NCI-H345 (cell line): ENCODE data around the gene TOM1.
"Not testable (repeated sequence)": the region's sequence is repeated elsewhere in the genome, so short reads cannot be mapped to it uniquely, and the experiment has no call there.

Experiments
- DNase-seq: peaks from one replicate; lab custom pipeline; 2025; lab: John Stamatoyannopoulos, UW

The TOM1 gene

DNA sequence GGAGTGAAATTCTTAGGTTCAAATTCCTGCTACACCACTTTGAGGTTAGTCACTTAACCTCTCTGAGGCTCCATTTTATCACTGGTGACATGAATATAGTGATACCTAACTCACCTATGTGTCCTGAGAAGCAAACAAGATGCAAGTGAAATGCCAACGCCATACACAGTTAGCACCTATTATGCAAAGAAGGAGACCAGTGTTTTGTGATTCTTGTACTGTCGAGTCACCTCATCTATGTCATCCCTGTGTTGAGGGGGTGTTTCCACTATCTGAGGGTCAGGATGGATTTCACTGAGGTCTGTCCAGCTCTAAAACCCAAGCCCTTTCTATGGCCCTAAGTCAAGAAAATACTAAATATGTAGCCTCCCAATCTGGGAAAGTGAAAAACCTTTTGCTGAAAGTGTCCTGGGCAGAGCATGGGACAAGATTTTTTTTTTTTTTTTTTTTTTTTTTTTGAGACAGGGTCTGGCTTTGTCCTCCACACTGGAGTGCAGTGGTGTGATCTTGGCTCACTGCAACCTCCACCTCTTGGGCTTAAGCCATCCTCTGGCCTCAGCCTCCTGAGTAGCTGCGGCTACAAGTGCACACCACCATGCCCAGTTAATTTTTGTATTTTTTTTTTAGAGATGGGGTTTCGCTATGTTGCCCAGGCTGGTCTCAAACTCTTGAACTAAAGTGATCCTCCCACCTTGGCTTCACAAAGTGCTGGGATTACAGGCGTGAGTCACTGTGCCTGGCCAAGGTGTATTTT lies 95.3 kb downstream of the TOM1 start:
- no peak for DNase-seq

DNA sequence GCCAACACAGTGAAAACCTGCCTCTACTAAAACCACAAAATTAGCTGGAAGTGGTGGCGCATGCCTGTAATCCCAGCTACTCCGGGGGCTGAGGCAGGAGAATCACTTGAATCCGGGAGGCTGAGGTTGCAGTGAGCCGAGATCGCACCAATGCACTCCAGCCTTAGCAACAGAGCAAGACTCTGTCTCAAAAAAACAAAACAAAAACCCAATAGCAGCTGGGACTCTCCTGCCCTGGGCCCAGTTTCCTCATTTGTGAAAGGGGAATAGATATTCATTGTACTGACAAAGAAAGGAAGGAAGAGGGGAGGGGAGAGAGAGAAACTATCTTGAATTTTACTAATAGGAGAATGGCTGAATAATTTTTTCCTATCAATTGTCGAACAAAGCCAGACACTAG lies 96.9 kb downstream of the TOM1 start:
- not testable (repeated sequence) for DNase-seq

DNA sequence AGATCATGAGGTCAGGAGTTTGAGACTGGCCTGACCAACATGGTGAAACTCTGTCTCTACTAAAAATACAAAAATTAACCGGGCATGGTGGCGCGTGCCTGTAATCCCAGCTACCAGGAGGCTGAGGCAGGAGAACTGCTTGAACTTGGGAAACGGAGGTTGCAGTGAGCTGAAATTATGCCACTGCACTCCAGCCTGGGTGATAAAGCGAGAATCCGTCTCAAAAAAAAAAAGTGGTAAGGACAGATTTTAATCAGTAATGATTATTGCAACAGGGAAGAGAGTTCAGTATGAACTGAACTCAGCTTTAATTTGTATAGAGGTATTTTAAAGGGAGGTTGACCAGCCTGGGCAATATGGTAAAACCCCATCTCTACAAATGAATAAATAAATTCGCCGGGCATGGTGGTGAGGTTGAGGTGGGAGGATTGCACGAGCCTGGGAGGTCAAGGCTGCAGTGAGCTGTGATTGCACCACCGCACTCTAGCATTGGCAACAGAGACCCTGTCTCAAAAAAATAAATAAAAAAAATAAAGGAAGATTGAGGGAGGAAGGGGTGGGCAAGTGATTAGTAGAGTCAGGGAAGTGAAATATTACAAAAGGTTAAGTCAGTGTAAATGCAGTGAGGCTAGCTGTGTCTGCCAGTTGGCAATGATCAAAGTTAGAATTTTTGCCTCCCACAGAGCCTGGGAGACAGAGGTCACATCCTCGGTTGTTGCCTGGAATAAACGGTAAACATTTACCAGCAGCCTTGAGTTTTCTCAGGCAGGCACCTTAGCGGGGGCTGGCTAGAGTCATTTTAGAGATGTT lies 97.6 kb downstream of the TOM1 start:
- DNase-seq = no peak
